NCI-H2227 treated with DMSO at 0.1 percent for 48 hours (cell line): ENCODE measurements around the gene RASGRP2.
A peak's percentile ranks its signal among the peaks of the same experiment; 100 is the strongest.

Experiments used
- DNase-seq: peaks from one replicate; lab custom pipeline; 2025; lab: John Stamatoyannopoulos, UW

Gene RASGRP2

DNA sequence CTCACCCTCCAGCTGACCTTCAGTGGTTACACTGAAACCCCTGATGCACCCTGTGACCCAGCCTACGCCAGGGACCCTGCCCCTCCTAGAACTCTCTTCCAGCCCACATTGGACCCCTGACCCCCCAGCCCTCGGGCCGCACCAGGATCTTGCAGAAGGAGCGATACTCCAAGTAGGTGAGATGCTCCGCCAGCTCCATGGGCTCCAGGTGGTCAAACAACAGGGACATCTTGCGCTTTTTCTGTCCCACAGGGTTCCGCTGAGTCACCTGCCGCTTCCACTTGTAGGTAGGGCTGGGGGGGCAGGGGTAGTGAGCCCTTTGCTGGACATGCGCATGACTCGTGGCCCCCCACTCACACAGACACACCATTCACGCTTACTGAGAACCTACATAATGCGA, 4.1 kb downstream of the RASGRP2 start:
- no peak for DNase-seq

DNA sequence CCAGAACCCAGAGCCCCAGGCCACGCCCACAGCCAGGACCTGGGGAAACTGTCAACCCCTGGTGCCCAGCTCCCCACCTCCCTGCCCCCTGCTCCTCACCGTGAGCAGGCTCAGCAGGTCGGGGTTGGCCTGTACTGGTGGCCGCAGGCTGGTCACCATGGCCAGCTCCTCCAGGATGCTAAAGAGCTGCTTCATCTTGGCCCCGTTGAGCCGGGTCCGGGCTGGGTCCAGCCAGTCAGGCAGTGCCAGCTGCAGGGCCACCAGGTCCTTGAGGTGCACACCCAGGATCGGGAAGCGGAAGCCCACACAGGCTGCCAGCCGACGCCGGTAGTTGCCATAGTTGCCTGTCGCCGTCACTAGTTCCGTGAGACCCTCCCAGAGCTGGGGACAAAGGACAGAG, 7.3 kb downstream of the RASGRP2 start:
- no peak for DNase-seq

DNA sequence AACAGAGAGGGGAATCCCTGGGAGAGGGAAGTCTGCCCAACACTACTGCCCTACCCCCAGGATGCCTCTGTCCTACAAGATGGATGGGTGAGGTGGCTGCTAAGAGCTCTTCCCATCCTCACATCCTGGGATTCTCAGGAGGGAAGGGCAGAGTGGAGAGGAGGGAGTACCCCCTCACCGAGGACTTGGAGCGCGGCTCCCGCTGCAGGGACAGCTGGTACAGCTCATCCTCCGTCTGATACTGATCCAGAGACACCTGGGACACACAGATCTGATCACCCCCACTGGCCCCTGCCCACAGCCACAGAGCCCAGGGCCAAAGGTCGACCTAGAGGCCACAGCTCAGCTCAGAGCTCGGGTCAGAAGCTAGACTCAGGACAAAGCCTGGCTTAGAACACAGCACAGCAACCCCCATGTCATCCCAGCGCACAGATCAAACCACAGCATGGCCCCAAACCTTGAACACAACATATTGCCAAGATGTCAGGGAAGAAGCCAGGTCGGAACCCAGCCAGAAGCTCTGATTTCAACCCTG, 8.2 kb downstream of the RASGRP2 start:
- DNase-seq = no peak

DNA sequence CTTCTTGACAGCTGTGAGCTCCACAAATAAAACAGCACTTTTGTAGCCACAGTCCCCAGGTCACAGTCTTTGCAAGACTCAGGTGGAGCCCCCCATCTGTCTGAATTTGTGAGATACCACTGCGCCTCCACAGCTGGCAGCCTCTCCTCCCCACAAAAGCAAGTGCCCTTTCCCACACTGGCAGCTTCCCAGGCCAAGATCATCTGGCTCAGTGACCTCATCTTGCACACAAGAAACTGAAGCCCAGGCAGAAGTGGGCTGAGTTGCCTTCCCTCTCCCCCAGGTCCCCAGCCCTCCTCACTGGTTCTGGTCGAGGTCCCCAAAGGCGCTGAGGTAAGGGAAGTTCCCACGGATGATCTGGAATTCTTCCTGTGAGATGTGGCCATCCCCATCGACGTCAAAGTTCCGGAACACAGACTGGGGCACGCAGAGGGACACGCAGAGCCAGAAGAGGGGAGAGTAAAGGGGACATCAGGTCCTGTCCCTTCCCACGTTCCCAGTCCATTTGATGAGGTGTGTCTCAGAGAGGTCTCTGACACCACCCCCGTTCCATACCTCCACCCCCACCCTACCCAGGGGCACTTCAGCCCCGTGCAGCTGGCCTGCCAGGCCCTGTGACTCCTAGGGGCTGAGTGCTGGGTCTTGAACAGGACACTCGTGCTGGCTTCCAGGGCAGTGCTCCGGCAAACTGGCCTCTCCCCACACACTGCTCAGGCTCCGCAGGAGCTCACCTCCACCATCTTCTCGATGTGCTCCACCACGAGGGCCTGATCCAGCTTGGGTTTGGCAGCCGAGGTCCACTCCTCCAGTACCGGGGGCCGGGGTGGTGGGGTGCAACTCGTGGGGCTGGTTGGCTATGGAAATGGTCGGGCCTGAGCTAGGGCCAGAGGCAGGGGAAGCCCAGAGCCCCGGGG, 8.9 kb downstream of the RASGRP2 start:
- DNase-seq = no peak

DNA sequence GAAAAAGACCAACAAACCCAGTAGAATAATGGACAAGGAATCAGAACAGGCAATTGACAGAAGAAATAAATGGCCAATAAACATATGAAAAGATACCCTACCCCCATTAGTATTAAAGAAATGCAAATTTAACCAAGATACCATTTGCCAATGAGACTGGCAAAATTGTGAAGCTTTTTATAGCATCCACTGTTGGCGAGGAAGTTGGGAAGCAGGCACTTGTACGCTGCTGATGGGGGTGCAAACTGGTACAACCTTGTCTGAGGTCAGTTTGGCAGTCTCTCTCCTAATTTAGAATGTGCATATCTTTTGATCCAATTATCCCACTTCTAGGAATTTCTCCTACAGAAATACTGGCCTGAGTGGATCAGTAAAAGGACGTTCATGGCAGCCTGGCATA, 12.3 kb downstream of the RASGRP2 start:
- DNase-seq = no peak

DNA sequence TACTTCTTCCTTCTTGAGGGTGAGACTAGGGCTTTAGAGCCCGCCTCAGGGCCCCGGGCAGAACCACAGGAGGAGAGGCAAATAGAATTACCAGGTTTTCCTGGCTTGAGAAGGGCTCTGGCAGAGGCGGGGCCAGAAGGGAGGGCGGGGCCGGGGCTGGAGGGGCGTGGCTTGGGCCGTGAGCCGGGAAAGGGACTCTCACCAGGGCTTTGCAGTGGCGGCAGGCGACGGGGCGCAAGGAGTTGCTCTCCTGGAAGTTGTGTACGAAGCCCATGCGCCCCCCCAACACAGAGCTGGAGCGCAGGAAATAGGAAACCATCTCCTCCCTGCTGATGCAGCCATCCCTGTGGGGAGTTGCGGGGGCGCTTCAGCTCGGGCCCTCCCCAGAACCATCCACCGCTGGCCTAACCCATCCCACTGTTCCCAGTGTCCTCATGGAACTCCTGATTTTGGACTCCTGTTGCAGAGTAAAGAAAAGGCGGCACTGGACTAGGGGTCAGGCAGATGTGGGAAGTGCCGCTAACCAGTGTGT, 14.0 kb downstream of the RASGRP2 start:
- no peak for DNase-seq

DNA sequence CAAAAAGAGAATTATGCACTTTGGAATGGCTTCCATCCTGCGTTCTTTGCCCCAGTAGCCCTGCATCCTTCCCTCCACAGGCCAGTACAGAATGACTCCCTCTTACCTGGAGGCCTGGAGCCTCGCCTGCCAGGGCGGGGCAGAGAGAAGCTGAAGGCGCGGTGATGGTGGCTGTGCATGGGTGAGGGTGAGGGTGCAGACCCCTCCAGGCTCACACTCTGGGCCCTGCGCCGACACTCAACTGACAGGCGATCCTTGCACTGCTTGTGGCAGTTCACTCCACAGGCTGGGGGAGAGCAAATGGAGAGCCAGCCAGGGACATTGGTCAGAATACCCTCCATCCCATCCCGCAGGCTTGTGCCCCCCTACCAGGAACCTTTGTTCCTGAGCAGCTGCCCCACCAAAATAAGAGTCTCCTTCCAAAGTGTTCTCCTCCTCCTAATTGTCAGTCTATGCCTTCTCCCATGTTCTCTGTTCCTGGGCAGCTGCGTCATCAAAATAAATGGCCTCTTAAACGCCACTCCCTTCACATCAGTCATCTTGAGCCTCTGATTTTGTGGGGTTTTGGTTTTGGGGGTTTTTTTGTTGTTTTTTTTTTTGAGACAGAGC, 15.1 kb downstream of the RASGRP2 start:
- DNase-seq = no peak

DNA sequence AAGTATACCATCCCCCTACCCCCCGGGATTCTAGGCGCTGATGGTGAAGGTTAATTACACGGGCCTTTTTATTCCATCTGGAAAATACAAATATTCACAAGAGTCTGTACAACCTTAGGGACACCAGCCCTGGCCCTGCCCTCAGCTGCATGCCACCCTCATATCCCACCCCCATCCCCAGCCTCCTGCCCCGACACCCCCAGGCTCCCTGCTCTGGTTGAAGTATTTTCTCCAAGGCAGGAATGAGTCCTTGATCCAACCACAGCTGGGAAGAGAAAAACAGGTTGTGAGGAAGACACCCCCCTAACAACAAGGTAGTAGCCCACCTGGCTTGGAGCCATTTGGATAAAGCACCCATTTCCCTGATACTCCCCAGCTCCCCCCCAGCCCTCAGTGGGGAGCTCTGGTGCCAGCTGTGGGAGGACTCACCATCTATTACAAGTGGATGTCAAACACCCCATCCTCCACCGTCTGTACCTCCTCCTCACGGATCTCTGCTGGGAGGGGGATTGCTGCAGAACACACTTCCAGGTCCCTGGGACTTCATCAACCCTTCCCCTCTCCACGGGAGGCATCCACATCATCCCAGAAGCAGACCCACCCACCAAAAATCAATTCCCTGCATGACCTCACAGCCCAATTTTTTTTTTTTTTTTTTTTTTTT, 16.9 kb downstream of the RASGRP2 start:
- DNase-seq = no peak

DNA sequence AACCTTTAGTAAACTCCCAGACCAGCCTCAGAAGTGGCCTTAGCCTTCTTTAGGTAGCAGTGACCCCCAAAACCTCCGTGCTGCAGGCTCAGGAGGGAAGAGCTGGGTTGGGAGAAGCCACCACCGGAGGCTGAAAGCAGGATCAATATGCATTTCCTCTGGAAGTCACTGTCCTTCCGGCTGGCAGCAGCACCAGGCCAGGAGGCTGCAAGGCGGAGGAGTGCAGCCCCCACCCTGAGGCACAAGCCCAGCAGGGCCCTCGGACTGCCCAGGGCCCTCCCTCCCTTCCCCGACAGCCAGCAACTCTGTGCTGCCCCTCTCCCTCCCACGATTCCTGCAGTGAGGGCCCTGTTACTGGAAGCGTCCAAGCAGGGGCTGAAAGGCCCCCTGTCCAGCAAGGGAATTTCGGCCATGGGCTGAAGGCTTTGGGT, 17.7 kb downstream of the RASGRP2 start:
- no peak for DNase-seq

DNA sequence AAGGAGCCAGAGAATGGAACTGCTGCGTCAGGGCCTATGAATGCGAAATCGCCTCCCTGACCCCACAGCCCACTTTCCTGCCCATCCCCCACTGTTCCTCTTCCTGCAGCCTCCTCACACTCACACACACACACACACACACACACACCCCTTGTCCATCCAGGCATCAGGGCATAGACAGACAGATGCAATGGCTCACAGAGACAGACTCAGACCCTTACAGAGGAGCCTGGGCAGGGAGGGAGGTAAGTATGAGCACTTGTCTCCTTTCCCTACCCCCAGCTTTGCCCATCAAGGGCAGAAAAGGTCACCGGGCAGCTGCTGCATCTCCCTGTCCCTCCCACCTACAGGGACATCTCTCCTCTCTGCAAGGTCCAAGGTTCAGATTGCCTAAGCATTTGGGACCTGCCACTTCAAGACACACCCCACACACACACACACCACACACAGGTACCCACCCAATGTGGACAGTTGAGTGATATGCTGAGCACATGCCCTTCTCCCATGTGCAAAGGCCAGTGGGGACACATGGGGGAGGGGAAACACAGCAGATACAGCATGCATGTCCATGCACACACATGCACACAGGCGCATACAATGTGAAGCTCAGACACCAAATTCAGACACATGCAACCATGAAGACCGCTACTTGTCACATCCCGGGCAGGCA, 18.9 kb downstream of the RASGRP2 start:
- peak; percentile 29 for DNase-seq

DNA sequence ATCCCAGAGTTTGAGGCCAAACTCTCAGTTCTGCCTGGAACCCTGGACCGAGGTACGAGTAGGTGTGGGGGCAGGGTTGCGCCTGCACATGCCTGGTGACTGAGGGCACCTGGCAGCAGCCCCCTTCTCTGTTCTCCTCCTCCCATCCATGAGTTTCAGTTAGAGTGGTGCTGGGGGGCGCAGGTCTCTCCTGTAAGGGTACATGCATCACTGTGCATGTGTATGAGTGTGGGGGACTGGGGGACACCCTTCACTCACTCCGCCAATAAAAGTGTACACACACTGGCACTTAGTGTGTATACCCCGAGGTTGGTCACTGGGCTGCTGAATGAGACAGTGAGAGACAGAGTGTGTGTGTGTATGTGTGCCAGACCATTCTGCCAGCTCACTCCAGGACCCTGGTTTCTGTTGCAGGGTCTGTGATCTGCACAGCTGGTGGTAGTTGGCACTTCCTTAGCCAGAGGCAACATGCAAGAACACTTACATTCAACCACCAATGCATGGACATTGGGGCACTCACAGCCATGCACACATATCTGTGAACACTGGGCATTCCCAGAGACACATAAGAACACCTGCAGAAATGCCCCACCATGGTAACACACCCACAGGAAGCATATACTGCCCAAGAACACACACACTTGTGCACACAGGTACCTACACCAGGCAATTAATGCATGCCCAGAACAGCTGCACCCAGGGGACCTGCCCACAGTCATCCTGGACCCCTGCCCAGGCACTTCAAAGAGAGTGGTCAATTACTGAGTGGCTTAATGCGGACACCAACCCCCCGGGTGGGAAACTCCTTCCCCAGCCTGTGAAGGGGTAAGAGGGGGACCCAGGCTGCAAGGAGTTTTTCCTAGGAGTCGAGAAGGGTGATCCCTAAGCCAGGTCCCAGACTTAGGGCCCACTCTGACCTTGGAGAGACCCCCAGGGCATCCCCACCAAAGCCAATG, 19.8 kb downstream of the RASGRP2 start:
- no peak for DNase-seq

DNA sequence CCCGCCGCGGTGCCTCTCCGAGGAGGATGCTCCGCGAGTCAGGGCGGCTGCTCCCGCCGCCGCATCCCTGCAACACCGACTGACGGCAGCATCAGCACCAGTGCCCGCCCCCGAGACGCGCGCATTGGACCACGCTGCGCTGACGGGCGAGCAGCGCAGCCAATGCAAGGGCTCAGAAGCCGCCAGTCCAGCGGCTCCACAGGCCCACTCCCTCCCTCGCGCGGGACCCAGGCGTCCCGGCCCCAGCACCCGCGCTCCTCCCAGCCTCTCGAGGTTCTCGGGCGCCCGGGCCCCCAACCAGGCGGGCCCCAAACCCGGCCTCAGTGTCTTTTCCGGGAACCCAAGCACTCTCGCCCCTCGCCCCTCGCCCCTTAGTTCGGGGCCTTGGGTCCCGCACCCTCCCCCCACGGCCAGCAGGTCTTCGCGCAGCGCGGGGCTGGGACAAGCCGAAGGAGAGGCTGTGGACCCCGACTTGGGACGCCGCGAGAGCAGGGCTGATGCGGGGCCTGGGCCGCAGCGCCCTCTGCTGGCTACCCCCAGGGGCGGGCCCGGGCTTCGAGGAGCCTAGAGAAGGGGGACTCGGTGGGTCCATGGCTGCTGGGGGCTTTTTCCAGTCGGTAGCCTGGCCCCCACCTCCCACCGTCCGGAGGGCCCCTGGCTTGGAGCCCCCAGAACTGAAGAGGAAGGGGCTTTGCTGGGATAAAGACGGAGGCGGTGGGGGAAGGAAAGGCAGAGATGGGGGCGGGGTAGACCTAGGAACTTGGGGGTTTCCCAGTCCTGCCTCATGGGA, 20.6 kb downstream of the RASGRP2 start, which contains the start of gene NRXN2:
TSS of gene NRXN2 (minus strand) at position 81 of the 790 bp plus-strand sequence. CDS start 9,498 bp downstream, outside the sequence.
- DNase-seq = peak; percentile 72

DNA sequence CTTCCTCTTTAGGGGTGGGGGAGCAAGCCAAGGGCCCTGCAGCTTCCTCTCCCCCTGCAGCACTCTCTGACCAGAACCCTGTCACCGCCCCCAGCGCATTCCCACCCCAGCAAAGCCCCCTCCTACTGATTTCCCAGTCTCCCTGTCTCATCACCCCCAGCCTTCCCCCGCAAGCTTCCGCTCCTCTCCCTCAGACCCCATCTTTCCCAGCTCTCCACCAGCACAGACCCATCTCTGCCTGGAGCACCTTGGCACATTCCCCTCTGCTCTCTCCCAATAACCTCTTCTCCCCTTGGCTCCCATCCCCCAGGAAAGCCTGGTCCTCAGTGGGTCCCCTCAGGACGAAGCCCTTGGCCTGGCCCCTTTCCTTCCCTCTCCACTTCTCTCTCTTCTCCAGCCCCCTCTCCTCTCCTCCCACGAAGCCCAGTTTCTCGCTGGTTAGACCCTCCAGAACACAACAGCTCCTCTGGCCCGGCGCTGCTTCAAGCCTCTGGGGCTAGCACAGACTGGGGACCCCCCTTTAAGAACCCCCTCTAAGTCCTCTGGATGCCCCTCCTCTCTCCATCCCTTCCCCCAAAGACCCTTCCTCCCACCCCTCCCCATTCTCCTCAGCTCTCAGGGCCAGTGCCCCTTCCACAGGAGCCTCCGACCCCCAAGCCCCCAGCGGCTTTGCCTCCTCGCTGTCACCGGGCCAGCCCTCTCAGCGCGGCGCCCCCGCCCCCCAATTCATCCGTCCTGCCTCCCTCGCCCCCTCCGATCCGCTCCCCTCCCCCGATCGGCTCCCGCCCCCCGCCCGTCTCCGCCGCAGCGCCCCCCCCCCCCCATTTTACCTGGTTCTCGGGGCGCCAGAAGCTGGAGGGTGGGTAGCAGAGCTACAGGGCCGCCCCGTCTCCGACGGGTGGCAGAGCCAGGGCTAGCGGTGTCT, 21.5 kb downstream of the RASGRP2 start:
- no peak for DNase-seq

DNA sequence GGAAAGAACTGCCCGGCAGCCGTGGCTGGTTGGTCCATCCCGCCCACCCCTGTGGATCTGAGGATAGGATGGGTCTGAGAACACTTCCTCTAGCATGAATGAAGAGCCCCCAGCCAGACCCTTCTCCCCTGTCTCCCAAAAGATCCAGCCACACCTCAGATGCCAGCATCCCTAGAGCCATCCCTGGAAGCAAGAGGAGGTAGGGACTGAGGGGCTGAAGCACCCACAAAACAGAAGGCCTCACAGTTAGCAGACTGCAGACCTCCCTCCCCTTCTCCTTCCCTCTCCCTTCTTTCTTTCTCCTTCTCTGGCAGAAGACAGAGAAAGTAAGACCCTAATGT, 22.6 kb downstream of the RASGRP2 start:
- DNase-seq = no peak

DNA sequence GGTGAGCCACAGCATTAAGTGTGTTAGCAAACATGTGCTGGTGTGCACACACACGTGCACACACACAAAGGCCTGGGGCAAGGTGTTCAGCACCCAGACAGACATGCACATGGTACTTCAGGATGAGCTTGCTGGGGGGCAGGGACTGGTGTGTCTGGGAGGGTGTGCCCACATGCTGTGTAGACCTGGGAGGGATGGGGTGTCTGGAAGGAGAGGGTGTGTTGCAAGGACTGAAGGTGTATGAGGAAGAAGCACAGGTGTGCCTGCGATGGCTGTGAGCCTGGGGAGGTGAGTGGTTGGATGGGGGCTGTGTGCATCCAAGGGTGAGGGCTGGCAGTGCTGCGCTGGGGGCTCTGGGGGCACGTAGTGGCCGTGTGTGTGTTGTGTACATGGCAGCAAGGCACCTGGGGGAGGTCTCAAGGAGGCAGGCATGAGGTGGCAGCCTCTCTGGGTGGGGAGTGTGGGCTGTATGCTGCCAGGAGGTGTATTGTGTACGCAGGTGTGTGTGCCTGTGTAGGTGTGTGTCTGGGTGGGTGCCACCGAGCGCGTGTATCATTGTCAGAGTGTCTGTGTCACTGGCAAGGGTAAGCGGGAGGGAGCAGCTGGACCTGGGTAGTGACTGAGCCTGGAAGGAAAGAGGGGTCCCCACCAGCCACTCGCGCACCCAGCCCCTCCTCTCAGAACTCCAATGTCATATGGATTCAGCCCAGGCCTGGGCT, 23.1 kb downstream of the RASGRP2 start:
- DNase-seq = no peak

DNA sequence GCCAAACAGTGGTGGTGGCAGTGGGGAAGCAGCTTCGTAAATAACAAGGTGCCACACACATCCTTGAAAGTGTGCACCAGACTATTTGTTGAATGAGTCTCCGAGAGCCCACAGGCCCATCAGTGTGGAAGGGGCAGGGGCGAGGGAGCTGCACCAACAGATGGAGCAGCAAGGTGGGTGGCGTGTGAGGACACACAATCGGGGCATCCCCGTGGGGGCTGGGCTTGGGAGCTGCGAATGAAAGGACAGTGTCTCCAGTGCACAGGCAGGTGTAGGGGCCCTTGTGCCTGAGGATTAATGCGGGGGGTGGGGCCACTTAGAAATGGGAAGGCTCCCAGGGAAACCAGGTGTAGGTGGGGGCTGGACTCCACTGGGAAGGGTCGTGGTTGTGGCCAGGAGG, 23.8 kb downstream of the RASGRP2 start:
- DNase-seq = no peak

DNA sequence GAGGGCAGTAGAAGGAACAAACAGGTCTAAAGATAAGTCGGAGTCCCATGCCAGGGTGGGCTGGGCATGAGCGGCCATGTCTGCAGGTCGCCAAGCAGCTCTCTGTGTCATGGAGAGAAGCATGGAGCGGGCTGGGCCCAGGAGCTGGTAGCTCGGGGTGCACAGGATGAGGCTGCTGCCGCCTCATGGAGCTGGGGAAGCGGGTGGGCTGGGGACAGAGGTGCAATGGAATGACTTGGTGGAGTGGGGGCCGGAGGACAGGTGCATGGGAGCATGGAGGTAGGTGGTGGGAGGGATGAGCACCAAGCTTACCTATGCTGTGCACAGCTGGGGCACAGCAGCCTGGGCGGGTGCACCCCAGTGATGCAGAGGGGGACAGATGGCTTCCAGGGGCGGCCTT, 24.5 kb downstream of the RASGRP2 start:
- DNase-seq = no peak

DNA sequence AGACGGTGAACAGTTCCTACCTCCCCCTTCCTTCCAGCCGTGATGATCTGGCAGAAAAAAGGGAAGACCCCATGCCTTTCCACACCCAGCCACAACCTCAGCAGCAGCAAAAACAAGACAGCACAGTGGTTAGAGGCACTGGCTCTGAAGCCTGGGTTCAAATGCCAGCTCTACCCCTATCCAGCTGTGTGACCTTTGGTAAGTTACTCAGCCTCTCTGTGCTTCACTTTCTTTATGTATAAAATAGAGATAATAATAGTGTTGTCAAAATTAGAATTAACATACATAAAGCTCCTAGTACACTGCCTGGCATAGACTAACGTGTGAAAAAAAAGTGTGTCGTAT, 25.2 kb downstream of the RASGRP2 start:
- DNase-seq = no peak
